DMS 273 (cell line): ENCODE measurements around the gene ADORA3.

Experiments
- DNase-seq: peaks from one replicate; lab custom pipeline; 2025; ENCODE audit not compliant: unreplicated experiment; lab: John Stamatoyannopoulos, UW

The ADORA3 gene

GRCh38 chr1:111507411-111508201 lies 4.2 kb upstream of the ADORA3 start:
- peak; percentile 57 for DNase-seq

DNA sequence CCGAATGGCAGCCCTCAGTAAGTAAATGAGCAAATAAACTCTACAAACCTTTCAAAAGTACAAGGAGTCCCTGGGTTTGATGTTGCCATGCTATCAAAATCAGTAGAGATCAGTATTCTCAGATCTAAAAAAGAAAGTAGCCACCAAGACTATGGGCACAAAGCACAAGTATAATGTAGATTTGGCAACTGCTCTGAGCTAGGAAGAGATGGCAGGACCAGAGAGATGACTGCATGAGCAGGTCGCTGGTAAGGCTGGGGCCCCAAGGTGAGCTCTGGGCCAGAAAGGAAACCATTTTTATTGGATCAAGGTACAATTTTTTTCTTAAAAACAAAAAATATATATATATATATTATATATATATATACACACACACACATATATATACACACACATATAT lies 3.1 kb upstream of the ADORA3 start:
- DNase-seq: no peak

DNA sequence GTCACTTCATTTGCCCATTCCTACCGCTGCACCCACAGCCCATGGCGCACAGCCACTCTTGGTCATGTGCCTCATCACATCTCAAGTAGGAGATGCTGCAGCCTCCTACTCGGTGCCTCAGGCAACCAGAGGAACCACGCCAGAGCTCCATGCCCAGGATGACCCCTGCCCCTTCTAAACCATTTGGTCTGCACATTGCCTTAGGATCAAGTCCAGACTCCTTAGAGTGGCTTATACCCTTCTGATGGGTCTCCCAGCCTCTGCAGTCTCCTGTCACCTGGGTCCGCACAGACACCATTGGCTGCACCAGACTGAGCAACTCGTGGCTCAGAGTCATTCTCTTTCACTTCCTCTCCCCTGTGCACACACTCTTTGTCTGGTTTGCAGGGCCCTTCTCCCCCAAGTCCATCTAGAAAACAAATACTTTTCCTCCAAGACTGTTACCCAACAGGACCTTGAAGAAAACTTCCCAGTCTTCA lies 2.2 kb upstream of the ADORA3 start:
- no peak for DNase-seq

- DNase-seq: no peak
These were observed 664 bp upstream of the ADORA3 start for GRCh38 chr1:111504097-111504496.

GRCh38 chr1:111501645-111502044 lies 1.8 kb downstream of the ADORA3 start:
- no peak for DNase-seq

GRCh38 chr1:111499026-111499785 lies 4.2 kb downstream of the ADORA3 start:
- DNase-seq: no peak

DNA sequence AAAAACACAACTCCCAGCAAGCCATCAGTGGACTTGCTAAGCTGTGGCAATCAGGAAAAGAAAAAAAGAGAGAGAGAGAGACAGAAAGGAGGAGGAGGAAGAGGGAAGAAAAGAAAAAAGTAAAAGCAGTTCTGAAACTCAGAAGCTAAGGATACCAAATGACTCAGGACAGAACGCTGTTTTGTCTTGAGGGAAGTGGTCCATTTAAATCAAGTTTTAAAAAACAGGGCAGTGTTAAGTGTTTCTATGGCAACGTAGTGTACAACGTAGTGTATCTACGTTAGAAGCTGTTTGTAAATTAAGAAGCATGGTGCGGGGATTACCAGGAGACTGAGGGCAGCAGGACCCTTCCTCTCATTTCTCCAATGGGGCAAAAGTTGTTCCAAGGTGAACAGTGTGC lies 5.8 kb downstream of the ADORA3 start:
- no peak for DNase-seq

- DNase-seq: no peak
These were observed 7.0 kb downstream of the ADORA3 start for GRCh38 chr1:111496398-111496797.

- DNase-seq: no peak
These were observed 12.4 kb downstream of the ADORA3 start for GRCh38 chr1:111491070-111491469.

DNA sequence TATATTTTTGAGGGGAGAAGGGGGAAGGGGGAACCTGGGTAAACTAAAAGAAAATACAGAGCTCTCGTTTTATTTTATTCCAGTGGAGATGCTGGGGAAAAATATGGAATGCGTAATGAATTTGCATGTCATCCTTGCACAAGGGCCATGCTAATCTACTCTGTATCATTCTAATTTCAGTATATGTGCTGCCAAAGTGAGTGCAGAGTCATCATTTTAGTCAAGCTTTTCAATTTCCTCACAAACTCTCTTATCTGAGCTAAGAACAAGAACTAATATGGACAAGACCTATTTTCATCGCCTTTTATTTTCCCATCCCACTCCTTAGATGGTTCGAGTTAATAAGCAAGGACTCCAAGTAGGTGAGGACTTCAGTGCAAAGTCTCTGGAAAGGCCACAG lies 13.2 kb downstream of the ADORA3 start:
- no peak for DNase-seq

GRCh38 chr1:111489604-111490003 lies 13.8 kb downstream of the ADORA3 start:
- DNase-seq: no peak

DNA sequence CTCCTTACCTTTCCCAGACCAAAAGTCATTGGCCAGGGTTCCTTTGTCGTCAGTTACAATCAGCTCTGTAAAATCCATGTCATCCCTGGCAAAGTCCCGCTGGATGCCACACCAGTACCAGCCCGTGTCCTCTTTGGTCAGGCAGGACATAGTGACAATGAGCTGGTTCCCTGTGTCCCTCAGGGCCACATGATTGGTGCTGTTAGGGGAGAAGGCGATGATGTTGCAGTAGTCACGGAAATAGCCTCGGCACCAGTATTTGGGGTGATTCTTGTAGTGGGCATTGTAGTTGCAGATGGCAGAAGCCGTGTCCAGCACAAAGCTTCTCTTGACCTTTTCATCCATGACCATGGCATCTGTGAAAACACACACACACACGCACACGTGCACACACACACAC lies 14.8 kb downstream of the ADORA3 start:
- DNase-seq: no peak

DNA sequence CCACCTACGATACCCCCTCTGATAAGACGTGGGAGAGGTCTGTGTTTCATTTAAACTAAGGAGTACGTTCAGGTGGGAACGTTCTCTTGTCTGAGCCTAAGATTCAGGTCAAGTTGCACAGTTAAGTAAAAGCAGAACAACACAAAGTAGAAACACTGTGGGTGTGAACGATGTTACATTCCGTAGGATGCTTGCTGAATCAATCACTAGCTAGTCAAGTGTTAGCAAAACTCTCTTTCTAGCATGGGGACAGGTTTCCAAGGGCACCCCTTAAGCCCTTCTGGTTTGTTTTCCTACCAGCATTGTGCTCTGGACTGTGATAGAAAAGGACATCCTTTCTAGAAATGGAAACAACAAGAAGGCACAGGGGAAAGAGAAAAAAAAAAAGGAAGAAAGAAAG lies 16.3 kb downstream of the ADORA3 start:
- DNase-seq: no peak

- DNase-seq: no peak
These were observed 17.0 kb downstream of the ADORA3 start for GRCh38 chr1:111486431-111486830.

GRCh38 chr1:111484391-111485026 lies 18.9 kb downstream of the ADORA3 start:
- no peak for DNase-seq

- no peak for DNase-seq
These were observed 19.6 kb downstream of the ADORA3 start for GRCh38 chr1:111483876-111484275.

DNA sequence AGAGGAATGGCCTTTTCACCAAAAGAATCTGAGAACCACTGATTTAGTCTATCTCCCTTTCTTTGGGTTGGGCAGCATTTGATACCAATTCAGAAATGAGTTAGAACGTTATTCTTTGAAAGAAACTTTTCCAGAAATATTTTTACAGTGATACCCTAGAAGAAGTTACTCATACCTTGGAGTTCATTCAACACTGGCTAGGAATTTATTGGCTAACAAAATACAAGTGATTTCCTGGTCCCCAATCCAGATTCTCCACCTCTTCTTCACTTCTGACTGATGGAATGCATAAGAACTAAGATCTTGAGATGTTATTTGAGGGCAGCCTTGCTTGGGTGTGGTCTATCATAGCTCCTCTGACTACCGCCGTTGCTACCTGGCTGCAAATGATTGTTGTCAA lies 20.3 kb downstream of the ADORA3 start:
- DNase-seq: no peak

DNA sequence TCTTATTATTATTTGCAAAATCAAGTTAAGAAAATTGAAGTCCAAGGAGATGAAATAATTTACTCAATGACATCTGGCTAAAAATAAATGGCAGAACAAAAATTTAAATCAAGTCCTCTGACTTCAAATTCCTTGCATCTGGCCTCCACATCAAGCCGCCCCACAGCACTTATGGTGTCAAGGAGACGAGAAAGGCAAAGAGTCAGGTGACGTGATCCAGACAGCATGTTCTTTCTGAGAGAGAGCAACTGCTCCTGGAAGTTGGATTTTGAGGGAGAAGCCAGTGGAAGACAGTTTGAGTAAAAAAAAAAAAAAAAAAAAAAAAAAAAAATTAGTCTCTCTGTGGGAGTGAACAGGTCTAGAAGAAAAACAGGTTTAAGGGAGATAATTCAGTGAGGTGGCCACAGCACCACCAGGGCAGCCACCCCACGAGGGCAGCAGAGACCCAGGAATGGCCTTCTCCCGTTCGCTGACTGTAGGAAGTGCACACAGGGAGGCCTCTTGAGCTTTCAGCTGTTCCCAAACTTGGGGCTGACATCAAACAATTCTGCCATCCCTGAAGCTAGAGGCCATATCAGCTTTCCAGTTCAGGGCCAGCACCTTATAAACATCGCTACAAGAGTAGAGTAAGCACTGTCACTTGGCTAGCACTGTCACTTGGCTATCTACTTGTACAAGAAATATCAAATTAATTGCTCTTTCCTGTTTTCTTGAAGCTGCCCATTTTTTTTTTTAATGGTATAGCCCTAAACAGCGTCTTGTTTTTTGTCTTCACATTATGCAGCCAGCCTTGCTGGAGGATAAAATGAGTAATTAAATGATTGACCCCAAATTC lies 21.8 kb downstream of the ADORA3 start:
- DNase-seq: peak; percentile 74

DNA sequence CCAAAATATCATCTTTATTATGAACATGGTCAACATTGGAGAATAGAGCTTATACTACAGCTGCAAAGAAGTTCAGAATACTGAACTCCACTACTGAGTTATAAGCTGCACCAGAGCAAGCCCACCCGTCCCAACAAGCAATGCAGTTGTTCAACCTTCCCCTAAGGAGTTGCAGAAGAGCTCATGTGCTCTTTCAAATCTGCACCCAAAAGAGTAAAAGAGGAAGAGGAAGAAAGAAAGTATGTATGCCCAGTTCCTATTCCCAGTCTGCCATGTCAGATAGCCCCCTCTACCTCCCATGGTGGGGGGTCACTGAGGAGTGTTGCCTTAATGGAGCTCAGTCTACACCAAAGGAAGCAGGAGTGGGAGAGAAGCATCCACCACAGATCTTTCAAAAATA lies 22.8 kb downstream of the ADORA3 start:
- DNase-seq: no peak

GRCh38 chr1:111476761-111477309 lies 26.6 kb downstream of the ADORA3 start:
- no peak for DNase-seq

- no peak for DNase-seq
These were observed 27.2 kb downstream of the ADORA3 start for GRCh38 chr1:111476214-111476613.
